MM.1S (cell line): ENCODE measurements around the gene LATS2.

ENCODE experiments used
- CTCF ChIP-seq: fragments of 300-600 bp; sonication (generic); IDR thresholded peaks from 2 replicates; pipeline ENCODE4 v1.5.1; 2016; ENCODE audit warnings: antibody characterized with exemption, low read length, mixed read lengths
- EZH2 ChIP-seq: fragments of 300-600 bp; sonication (generic); optimal IDR thresholded peaks from 2 replicates; pipeline ENCODE3; 2017; ENCODE audit warnings: low read depth, mild to moderate bottlenecking, antibody characterized with exemption, low read length, mixed read lengths
- EZH2phosphoT487 ChIP-seq: fragments of 300-600 bp; sonication (generic); IDR thresholded peaks from 2 replicates; pipeline ENCODE4 v1.6.1; 2018; ENCODE audit warnings: antibody characterized with exemption, low read length

GRCh38 chr13:20960663-20961309 lies 100.6 kb downstream of the LATS2 start:
- TF ChIP-seq CTCF (no peak), EZH2phosphoT487 (no peak), EZH2 (no peak)
